ENCODE data around the gene PNMT. TPM values are rescaled to one million over a fixed set of nuclear protein-coding genes. Genes with fewer than 3 reads are reported as not detected.
"Not testable (repeated sequence)": the region's sequence is repeated elsewhere in the genome, so short reads cannot be mapped to it uniquely, and the experiment has no call there.

The PNMT gene
- total and polyA plus RNA-seq, 5 donors from 2014 or later, result 1.2 TPM; not detected in 4

DNA sequence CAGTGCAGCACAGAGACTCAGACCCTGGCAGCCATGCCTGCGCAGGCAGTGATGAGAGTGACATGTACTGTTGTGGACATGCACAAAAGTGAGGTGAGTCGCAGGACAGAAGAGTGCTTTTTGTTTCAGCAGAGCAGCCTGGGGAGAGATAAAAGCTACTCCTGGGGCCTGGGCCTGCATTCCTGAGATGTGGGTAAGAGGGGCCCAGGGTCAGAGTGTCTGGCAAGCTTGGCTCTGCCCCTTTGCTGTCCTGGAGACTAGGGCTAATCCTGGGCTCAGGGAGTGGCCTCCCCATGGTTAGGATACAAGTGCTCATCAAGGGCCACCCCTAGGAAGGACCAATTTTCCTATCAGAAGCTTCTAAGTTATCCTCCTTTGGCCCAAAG is 26.8 kb downstream of the PNMT start:
- H3K9me3 Mint-ChIP-seq, result no peaks in the 10 kb centered on the region
- peaks cover 35% of the 10 kb centered on the region for H3K27me3 Mint-ChIP-seq
- no peak overlapping the region for H3K27ac Mint-ChIP-seq
- peaks cover 4% of the 10 kb centered on the region for H3K4me1 ChIP-seq (ENCODE audit: control insufficient read depth, insufficient read depth, low read length, poor library complexity, severe bottlenecking)
- H3K9me3 ChIP-seq (ENCODE audit: control insufficient read depth in 2 of 2, low read length in 2 of 2), result no peaks in the 10 kb centered on the region
- DNase-seq, result no peak
- no peaks in the 10 kb centered on the region for H3K36me3 Mint-ChIP-seq
- H3K27ac ChIP-seq (ENCODE audit: insufficient read depth, low read length, poor library complexity, severe bottlenecking), result no peak overlapping the region
- H3K27me3 ChIP-seq (ENCODE audit: control insufficient read depth, insufficient read depth, low read length), result peaks cover 2% of the 10 kb centered on the region
- H3K4me3 ChIP-seq (ENCODE audit: low read depth, low read length), result no peak overlapping the region
- peaks cover 0 to 11% (median 7%) of the 10 kb centered on the region in 4 donors for H3K4me1 Mint-ChIP-seq
- H3K4me3 Mint-ChIP-seq, result no peak overlapping the region
- H3K36me3 ChIP-seq (ENCODE audit: control insufficient read depth, insufficient read depth, low read length), result no peaks in the 10 kb centered on the region
- ATAC-seq (ENCODE audit: low read depth in 2 of 2), result no peak

DNA sequence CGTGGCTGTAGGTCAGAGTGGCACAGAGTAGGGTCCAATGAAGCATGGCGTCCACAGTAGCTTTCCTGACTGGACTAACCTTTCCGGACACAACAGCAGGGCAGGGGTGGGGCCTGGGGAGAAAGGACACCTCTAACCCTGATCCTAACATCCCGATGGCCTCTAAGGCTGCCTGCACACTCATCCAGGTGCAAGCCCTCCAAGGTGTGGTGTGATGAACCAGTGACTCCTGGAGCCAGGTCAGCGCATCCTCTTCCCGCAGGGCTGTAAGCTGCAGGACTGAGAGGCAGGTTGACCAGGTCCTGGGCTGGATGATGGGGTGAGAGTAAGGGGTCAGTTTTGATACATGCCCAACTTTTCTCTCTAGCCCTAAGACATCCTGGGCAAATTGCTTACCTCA is 28.5 kb downstream of the PNMT start:
- Mint-ChIP-seq H3K9me3 (peaks cover 0 to 3% (median 0%) of the 10 kb centered on the region in 7 donors), H3K4me1 (peaks cover 0 to 20% (median 7%) of the 10 kb centered on the region in 4 donors), H3K27me3 (peaks cover 48% of the 10 kb centered on the region), H3K36me3 (no peaks in the 10 kb centered on the region), H3K27ac (no peak overlapping the region), H3K4me3 (no peak overlapping the region)
- no peaks in the 10 kb centered on the region for H3K9me3 ChIP-seq (ENCODE audit: control insufficient read depth in 2 of 2, low read length in 2 of 2)
- ATAC-seq (ENCODE audit: low read depth in 2 of 2), result no peak
- peaks cover 11% of the 10 kb centered on the region for H3K4me1 ChIP-seq (ENCODE audit: control insufficient read depth, insufficient read depth, low read length, poor library complexity, severe bottlenecking)
- no peak overlapping the region for H3K27ac ChIP-seq (ENCODE audit: insufficient read depth, low read length, poor library complexity, severe bottlenecking)
- H3K4me3 ChIP-seq (ENCODE audit: low read depth, low read length), result no peak overlapping the region
- no peak for DNase-seq
- peaks cover 10% of the 10 kb centered on the region for H3K27me3 ChIP-seq (ENCODE audit: control insufficient read depth, insufficient read depth, low read length)
- H3K36me3 ChIP-seq (ENCODE audit: control insufficient read depth, insufficient read depth, low read length), result no peaks in the 10 kb centered on the region

DNA sequence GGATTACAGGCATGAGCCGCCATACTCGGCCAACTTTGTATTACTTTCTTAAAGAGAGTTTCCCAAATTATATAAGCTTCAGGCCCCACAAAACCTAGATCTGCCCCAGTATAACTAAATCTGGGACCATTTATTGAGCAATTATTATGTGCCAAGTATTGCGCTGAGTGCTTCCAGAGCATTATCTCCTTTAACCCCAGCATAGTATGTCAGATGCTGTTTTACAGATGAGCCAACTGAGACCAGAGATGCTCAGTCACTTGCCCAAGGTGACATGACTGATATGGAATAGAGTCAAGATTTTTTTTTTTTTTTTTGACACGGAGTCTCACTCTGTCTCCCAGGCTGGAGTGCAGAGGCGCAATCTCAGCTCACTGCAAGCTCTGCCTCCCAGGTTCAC is 29.7 kb downstream of the PNMT start:
- DNase-seq (no peak), ATAC-seq (ENCODE audit: low read depth in 2 of 2) (no peak)
- Mint-ChIP-seq H3K9me3 (peaks cover 0 to 3% (median 0%) of the 10 kb centered on the region in 7 donors), H3K4me3 (no peak overlapping the region), H3K4me1 (peaks cover 0 to 20% (median 7%) of the 10 kb centered on the region in 4 donors), H3K27ac (no peak overlapping the region), H3K36me3 (no peaks in the 10 kb centered on the region), H3K27me3 (peaks cover 57% of the 10 kb centered on the region)
- peaks cover 11% of the 10 kb centered on the region for H3K4me1 ChIP-seq (ENCODE audit: control insufficient read depth, insufficient read depth, low read length, poor library complexity, severe bottlenecking)
- H3K27me3 ChIP-seq (ENCODE audit: control insufficient read depth, insufficient read depth, low read length), result peaks cover 10% of the 10 kb centered on the region
- H3K9me3 ChIP-seq (ENCODE audit: control insufficient read depth in 2 of 2, low read length in 2 of 2), result no peaks in the 10 kb centered on the region
- no peaks in the 10 kb centered on the region for H3K36me3 ChIP-seq (ENCODE audit: control insufficient read depth, insufficient read depth, low read length)
- no peak overlapping the region for H3K4me3 ChIP-seq (ENCODE audit: low read depth, low read length)
- H3K27ac ChIP-seq (ENCODE audit: insufficient read depth, low read length, poor library complexity, severe bottlenecking), result no peak overlapping the region

DNA sequence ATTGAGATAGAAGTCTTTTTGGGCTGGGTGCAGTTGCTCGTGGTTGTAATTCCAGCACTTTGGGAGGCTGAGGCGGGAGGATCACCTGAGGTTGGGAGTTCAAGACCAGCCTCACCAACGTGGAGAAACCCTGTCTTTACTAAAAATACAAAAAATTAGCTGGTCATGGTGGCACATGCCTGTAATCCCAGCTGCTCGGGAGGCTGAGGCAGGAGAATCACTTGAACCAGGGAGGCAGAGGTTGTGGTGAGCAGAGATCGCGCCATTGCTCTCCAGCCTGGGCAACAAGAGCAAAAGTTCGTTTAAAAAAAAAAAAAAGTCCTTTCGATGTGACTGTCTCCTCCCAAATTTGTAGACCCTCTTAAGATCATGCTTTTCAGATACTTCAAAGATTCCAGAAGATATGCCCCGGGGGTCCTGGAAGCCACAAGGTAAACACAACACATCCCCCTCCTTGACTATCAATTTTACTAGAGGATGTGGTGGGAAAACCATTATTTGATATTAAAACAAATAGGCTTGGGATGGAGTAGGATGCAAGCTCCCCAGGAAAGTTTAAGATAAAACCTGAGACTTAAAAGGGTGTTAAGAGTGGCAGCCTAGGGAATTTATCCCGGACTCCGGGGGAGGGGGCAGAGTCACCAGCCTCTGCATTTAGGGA is 31.0 kb downstream of the PNMT start:
- H3K4me3 Mint-ChIP-seq, result peak overlapping the region in 2 of 4 donors; percentile 41 to 46
- not testable (repeated sequence) for ATAC-seq (ENCODE audit: low read depth in 2 of 2); H3K9me3 Mint-ChIP-seq; H3K27me3 ChIP-seq (ENCODE audit: control insufficient read depth, insufficient read depth, low read length); H3K36me3 ChIP-seq (ENCODE audit: control insufficient read depth, insufficient read depth, low read length); H3K9me3 ChIP-seq (ENCODE audit: control insufficient read depth in 2 of 2, low read length in 2 of 2); H3K27ac ChIP-seq (ENCODE audit: insufficient read depth, low read length, poor library complexity, severe bottlenecking); DNase-seq; H3K4me3 ChIP-seq (ENCODE audit: low read depth, low read length); H3K36me3 Mint-ChIP-seq
- H3K27ac Mint-ChIP-seq, result peak overlapping the region in 1 of 3 donors; percentile 60
- H3K4me1 Mint-ChIP-seq, result peaks cover 0 to 23% (median 7%) of the 10 kb centered on the region in 4 donors
- H3K4me1 ChIP-seq (ENCODE audit: control insufficient read depth, insufficient read depth, low read length, poor library complexity, severe bottlenecking), result peaks cover 11% of the 10 kb centered on the region
- peaks cover 63% of the 10 kb centered on the region for H3K27me3 Mint-ChIP-seq

DNA sequence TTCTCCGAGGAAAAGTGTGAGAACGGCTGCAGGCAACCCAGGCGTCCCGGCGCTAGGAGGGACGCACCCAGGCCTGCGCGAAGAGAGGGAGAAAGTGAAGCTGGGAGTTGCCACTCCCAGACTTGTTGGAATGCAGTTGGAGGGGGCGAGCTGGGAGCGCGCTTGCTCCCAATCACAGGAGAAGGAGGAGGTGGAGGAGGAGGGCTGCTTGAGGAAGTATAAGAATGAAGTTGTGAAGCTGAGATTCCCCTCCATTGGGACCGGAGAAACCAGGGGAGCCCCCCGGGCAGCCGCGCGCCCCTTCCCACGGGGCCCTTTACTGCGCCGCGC is 31.5 kb downstream of the PNMT start, which contains the start of gene ERBB2:
ERBB2 (plus strand) TSS at position 247 of the 330 bp plus-strand sequence. CDS start 175 bp downstream, outside the sequence.
- Mint-ChIP-seq H3K4me1 (peaks cover 0 to 28% (median 8%) of the 10 kb centered on the region in 4 donors), H3K4me3 (peak within 1 kb of the TSS in 2 of 4 donors; percentile 41 to 46), H3K27me3 (peaks cover 58% of the 10 kb centered on the region), H3K27ac (peak within 1 kb of the TSS in 1 of 3 donors; percentile 60), H3K36me3 (no peaks in the 10 kb centered on the region), H3K9me3 (peaks cover 0 to 3% (median 0%) of the 10 kb centered on the region in 7 donors)
- H3K36me3 ChIP-seq (ENCODE audit: control insufficient read depth, insufficient read depth, low read length), result no peaks in the 10 kb centered on the region
- H3K4me3 ChIP-seq (ENCODE audit: low read depth, low read length), result no peak within 1 kb of the TSS
- H3K9me3 ChIP-seq (ENCODE audit: control insufficient read depth in 2 of 2, low read length in 2 of 2), result no peaks in the 10 kb centered on the region
- no peak for ATAC-seq (ENCODE audit: low read depth in 2 of 2)
- no peak within 1 kb of the TSS for H3K27ac ChIP-seq (ENCODE audit: insufficient read depth, low read length, poor library complexity, severe bottlenecking)
- H3K4me1 ChIP-seq (ENCODE audit: control insufficient read depth, insufficient read depth, low read length, poor library complexity, severe bottlenecking), result peaks cover 11% of the 10 kb centered on the region
- H3K27me3 ChIP-seq (ENCODE audit: control insufficient read depth, insufficient read depth, low read length), result peaks cover 10% of the 10 kb centered on the region
- DNase-seq, result no peak

DNA sequence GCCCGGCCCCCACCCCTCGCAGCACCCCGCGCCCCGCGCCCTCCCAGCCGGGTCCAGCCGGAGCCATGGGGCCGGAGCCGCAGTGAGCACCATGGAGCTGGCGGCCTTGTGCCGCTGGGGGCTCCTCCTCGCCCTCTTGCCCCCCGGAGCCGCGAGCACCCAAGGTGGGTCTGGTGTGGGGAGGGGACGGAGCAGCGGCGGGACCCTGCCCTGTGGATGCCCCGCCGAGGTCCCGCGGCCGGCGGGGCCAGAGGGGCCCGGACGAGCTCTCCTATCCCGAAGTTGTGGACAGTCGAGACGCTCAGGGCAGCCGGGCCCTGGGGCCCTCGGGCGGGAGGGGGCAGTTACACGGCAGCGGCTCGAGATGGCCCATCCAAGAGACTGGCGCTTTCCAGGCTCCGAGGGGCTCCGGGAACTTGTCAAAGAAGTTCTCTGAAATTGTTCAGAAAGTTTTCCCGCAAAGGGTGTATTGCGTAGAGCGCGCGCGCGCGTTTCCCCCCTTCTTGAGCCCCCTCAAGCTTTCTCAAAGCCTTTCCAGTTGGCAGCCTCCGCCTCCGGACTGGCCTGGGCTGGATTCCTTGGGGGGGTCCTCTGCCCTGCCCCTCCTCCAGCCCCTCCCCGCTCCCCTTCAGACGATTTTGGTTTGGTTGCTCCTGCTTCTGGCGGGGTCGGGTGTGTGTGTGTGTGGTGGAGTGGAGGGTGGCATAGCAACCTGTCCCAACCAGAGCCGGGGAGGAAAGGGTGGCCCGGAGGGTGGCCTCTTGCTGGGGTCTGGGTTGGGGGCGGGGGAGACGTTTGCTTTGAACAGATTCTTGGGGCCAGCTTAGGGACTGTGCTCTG is 32.1 kb downstream of the PNMT start:
- H3K27ac ChIP-seq (ENCODE audit: insufficient read depth, low read length, poor library complexity, severe bottlenecking), result no peak overlapping the region
- ATAC-seq (ENCODE audit: low read depth in 2 of 2), result no peak
- H3K36me3 ChIP-seq (ENCODE audit: control insufficient read depth, insufficient read depth, low read length), result no peaks in the 10 kb centered on the region
- peaks cover 0 to 3% (median 0%) of the 10 kb centered on the region in 7 donors for H3K9me3 Mint-ChIP-seq
- H3K4me1 ChIP-seq (ENCODE audit: control insufficient read depth, insufficient read depth, low read length, poor library complexity, severe bottlenecking), result peaks cover 11% of the 10 kb centered on the region
- no peak overlapping the region for H3K4me3 ChIP-seq (ENCODE audit: low read depth, low read length)
- H3K4me3 Mint-ChIP-seq, result peak overlapping the region in 1 of 4 donors; percentile 41
- peaks cover 55% of the 10 kb centered on the region for H3K27me3 Mint-ChIP-seq
- peaks cover 0 to 29% (median 8%) of the 10 kb centered on the region in 4 donors for H3K4me1 Mint-ChIP-seq
- H3K27me3 ChIP-seq (ENCODE audit: control insufficient read depth, insufficient read depth, low read length), result peaks cover 10% of the 10 kb centered on the region
- no peak for DNase-seq
- no peaks in the 10 kb centered on the region for H3K36me3 Mint-ChIP-seq
- no peaks in the 10 kb centered on the region for H3K9me3 ChIP-seq (ENCODE audit: control insufficient read depth in 2 of 2, low read length in 2 of 2)
- no peak overlapping the region for H3K27ac Mint-ChIP-seq

DNA sequence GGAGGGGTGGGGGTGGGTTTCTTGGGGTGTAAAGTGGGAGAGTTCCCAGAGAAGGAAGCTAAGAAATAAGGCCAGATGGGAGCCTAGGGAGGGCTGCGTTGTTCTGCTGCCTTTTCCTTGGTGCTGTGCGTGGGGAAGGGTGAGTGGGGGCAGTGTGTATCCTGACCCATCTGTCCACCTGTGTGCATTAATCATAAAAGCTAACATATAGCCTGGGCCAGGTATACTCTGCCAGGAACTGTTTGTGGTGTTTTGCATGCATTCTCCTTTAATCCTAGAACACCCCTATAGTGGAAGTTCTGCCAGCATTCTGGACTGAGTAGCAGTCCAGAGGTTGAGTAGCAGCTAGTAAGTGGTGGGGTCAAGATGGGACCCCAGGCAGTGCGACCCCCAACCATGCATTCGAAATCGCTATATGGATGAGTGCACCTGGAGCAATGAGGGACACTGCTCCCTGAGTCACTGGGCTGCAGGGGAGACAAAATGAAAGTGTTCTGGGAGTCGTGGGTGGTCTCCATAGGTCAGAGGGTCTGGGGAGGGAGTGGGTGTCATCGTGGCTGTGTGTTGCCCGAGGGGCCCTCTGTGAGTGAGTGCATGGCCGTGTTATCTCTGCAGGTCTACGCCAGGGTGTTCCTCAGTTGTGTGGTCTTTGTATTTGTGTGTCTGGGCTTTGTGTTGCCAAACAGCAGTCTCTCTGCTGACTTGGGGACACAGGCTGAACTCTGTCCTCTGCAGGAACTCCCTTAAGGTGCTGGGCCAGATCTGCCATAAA is 32.9 kb downstream of the PNMT start:
- no peak overlapping the region for H3K27ac Mint-ChIP-seq
- Histone ChIP-seq H3K27ac (ENCODE audit: insufficient read depth, low read length, poor library complexity, severe bottlenecking) (no peak overlapping the region), H3K36me3 (ENCODE audit: control insufficient read depth, insufficient read depth, low read length) (no peaks in the 10 kb centered on the region), H3K4me1 (ENCODE audit: control insufficient read depth, insufficient read depth, low read length, poor library complexity, severe bottlenecking) (peaks cover 11% of the 10 kb centered on the region), H3K4me3 (ENCODE audit: low read depth, low read length) (no peak overlapping the region), H3K27me3 (ENCODE audit: control insufficient read depth, insufficient read depth, low read length) (peaks cover 10% of the 10 kb centered on the region), H3K9me3 (ENCODE audit: control insufficient read depth in 2 of 2, low read length in 2 of 2) (no peaks in the 10 kb centered on the region)
- peaks cover 0 to 33% (median 8%) of the 10 kb centered on the region in 4 donors for H3K4me1 Mint-ChIP-seq
- peaks cover 0 to 3% (median 0%) of the 10 kb centered on the region in 7 donors for H3K9me3 Mint-ChIP-seq
- H3K27me3 Mint-ChIP-seq, result peaks cover 55% of the 10 kb centered on the region
- no peak for DNase-seq
- no peaks in the 10 kb centered on the region for H3K36me3 Mint-ChIP-seq
- no peak for ATAC-seq (ENCODE audit: low read depth in 2 of 2)
- no peak overlapping the region for H3K4me3 Mint-ChIP-seq
